GM18508 (cell line): ENCODE measurements around the gene CAPG.

ENCODE experiments used
- ATAC-seq: cut with Tn5 transposase; IDR thresholded peaks from one replicate; pipeline ENCODE4 v1.9.1; 2021; ENCODE audit warnings: moderate number of reproducible peaks; ENCODE audit not compliant: insufficient read depth, unreplicated experiment

CAPG gene, protein sequence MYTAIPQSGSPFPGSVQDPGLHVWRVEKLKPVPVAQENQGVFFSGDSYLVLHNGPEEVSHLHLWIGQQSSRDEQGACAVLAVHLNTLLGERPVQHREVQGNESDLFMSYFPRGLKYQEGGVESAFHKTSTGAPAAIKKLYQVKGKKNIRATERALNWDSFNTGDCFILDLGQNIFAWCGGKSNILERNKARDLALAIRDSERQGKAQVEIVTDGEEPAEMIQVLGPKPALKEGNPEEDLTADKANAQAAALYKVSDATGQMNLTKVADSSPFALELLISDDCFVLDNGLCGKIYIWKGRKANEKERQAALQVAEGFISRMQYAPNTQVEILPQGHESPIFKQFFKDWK

GRCh38 chr2:85409845-85410583 lies at the start of gene CAPG:
TSS of gene CAPG (minus strand) at chr2:85410366. CDS start at chr2:85402145, 8,221 bp downstream.
- ATAC-seq = no peak

DNA sequence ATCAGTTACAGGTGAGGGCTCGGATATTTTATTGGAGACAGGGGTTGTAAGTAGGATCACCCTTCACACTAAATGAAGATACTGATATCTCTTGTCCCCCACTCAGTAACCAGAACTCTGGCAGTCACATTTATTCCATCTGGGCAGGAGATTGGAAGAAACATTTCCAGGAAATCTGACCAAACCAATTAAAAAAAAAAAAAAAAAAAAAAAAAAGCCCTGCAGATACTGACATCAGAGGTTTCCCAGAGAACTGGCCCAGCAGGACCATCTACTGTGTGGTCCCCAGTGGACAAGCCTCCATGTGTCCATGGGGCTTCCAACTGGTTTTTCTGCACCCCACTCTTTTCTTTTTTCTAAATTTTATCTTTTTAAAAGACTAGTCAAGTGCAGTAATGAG lies 49.6 kb upstream of the CAPG start:
- no peak for ATAC-seq

DNA sequence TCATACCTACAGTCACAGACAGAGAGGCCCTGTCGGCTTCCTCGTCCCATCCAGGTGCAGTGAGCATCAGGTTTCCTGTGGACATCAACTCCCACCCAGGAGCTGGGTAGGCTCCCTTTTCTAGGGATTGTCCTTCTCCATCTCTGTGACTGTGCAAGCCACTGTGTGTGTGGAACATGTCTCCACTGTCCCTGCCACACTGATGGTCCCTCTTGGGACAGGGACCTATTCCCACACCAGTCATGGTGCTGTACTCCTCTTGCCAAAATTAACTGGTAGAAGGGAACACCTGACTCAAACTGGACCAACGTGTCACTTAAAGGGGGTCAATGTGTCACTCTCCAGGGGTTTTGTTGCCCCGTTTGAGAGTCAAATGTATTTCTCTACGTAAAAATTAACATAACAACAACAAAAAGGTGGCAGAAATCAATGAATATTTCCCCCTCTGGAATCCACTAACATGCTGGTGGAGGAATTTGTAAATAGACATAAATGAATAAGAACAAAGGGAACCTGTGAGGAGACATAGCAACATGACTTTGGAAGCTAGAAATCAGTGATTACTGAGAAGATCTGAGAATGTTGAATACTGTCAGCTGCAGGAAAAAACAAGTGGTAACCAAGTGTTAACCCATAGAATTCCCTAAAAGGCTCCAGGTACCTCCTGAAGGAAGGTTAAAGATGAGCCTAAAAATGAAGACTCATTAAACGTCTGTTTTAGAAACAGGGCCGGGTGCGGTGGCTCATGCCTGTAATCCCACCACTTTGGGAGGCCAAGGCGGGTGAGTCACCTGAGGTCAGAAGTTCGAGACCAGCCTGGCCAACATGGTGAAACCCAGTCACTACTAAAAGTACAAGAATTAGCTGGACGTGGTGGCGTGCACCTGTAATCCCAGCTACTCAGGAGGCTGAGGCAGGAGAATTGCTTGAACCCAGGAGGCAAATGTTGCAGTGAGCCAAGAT lies 48.7 kb upstream of the CAPG start:
- ATAC-seq = no peak

GRCh38 chr2:85457877-85458316 lies 47.7 kb upstream of the CAPG start:
- ATAC-seq = no peak

GRCh38 chr2:85457043-85457442 lies 46.9 kb upstream of the CAPG start:
- ATAC-seq = no peak

DNA sequence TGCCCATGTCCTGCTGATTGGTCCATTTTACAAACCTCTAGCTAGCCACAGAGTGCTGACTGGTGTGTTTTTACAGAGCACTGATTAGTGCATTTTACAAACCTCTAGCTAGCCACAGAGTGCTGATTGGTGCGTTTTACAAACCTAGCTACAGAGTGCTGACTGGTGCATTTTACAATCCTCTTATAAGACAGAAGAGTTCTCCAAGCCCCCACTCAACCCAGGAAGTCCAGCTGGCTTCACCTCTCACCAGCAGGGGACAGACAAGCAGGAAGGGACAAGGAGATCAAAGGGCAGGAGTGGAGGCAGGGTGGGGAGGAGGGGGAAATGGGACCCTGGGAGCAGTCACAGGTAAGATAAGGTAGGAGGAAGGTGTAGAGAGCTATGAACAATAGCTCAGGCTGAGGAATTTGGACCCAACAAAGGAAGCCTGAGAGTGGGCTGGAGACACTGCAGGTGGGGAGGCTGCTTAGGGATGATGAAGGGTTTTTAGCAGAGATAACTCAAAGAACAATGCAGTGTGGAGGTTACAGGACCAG lies 45.5 kb upstream of the CAPG start:
- ATAC-seq = no peak

DNA sequence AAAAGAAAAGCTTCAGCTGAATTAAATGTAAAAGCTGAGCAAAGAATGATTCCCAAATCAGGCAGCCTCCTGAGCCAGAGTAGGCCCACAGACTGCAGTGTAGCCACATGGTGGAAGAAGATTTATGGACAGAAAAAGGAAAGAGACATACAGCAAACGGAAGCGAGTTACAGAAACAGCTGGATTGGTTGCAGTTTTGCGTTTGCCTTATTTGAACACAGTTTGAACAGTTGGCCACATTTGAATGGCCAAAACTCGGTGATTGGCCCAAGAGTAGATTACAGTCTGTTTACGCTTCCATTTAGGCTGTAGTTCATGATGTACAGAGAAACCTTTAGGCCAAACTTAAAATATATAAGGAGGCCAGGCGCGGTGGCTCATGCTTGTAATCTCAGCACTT lies 43.4 kb upstream of the CAPG start:
- no peak for ATAC-seq

- ATAC-seq = no peak
Observed at GRCh38 chr2:85452237-85452636, 42.1 kb upstream of the CAPG start.

DNA sequence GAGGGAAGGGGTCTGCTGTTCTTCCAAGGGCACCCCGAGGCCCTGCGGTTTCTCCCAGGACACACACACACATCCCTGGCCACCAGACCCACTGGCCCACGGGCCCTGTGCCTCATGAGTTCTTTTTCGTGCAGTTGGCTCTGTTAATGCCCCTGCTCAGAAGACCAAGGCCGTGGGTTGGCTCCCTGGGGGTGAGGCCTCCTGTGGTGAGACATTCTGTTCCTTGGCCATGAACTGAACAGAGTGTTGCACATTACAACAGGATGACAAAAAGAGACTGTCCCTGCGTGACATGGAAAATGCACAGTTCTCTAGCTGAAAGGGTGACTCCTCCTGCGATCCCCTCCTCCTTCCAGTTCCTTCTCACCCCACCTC lies 39.0 kb upstream of the CAPG start:
- no peak for ATAC-seq

- no peak for ATAC-seq
Observed at GRCh38 chr2:85448461-85449213, 38.5 kb upstream of the CAPG start.

- no peak for ATAC-seq
Observed at GRCh38 chr2:85447222-85447585, 37.0 kb upstream of the CAPG start.

- ATAC-seq = no peak
Observed at GRCh38 chr2:85446296-85447221, 36.4 kb upstream of the CAPG start.

GRCh38 chr2:85445316-85446295 lies 35.4 kb upstream of the CAPG start:
- ATAC-seq = no peak

DNA sequence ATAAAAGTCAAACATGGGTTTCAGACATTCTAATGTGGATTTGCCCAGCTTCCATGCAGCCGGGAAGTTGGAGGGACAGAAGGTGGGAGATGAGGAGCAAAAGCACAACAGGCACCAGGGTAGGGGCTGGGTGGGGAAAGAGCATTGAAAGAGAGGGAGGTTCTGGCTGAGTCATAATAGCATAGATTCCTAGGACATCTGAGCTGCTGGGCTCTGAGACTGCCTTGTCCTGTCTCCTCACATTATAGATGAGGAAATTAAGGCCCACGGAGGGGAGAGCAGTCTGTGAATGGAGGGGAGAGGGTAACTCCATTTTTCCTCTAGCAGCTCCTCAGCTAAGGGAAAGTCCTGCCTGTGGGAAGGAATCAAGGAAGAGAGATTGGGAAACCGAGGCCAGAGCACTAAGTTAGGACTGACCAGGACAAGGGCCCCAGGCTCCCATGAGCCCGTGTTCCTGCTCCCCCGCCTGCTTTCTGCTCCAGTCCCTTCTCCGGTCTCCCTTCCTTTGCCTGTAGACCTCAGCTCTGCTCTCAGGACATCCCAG lies 34.5 kb upstream of the CAPG start:
- no peak for ATAC-seq

DNA sequence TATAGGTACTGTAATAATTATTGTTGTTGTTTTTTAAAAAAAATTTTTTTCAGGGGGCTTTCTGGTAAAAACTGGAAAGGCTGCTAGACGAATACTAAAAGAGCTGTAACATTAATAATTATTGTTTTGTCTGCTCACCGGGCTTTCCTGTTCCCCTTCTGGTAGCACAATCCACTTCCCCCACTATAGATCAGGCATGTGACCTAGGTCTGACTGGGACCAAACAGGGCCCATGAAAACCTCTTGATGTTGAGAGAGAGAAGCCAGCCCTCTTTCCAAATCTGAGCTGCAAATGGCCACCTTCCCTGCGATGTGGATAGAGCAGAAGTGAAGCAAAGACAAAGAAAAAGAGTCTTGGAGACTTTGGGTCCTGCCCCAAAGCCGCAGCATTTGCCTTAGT lies 31.7 kb upstream of the CAPG start:
- no peak for ATAC-seq

DNA sequence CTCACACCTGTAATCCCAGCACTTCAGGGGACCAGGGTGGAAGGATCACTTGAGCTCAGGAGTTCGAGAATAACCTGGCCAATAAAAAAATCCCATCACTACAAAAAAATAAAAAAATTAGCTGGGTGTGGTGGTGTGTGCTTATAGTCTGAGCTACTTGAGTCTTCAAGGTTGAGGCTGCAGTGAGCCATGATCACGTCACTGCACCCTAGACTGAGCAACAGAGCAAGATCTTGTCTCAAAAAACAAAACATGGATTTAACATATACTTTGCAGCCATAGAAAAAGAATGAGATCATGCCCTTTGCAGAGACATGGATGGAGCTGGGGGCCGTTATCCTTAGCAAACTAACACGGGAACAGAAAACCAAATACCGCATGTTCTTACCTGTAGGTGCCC lies 30.6 kb upstream of the CAPG start:
- no peak for ATAC-seq

DNA sequence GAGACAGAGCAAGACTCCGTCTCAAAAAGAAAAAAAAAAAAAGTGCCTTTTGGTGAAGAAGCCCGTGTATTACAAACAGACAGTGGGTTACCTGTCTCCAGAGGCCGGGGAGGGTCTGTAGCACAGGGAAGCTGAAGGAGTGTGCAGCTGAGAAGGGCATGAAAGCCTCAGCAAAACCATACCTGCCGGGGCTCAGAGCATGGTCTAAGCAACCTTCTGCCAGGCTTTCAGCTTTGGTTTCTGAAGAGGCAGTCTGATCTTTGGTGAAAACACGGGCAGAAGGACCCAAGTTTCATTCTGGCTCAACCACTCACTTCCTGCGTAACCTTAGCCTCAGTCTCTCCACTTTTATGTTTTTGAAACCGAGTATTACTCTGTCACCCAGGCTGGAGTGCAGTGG lies 29.8 kb upstream of the CAPG start:
- ATAC-seq = no peak
